ENCODE results near the gene KLHL42. TPM values are rescaled to one million over a fixed set of nuclear protein-coding genes. Genes with fewer than 3 reads are reported as not detected.

KLHL42 gene
- total and polyA plus RNA-seq, 2 donors from 2014 or later = 6.6 to 21.2 TPM

DNA sequence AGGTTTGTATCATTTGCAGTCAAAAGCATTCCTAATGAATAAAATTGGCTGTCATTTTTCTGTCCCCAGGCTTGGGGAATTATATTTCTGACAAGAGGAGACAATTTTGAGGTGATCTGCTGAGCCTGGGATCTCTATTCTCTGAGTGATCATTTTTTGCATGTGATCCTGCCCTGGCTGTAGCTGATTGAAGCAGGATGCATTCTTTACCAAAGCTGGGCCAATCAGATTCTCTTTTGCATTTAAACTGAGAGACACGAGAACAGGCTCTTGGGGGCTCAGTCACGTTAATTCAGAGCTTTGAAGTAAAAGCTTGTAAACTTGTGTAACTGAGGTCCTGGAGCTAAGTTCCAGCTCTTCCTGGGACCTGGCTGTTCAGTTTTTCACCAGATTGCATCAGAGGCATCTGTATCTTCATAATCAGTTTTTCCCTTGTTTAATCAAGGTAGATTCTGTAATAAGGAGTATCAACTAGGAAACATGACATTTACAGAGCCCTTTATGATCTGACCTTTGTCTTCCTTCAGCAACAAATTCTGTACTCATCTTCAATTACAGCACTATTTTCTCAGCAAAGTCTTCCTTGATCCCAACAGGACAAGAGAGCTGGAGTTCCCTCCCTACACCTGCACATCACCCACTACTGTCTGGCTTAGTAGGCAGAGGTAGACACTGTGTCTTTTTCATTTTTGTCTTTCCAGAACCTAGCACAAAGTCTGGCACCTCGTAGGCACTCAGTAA is 35.0 kb downstream of the KLHL42 start:
- intact Hi-C loops (cut with DNase I) = no loop called here
- DNase-seq = no peak
- Histone ChIP-seq H3K9me3 (ENCODE audit: control insufficient read depth in 2 of 3, insufficient read depth in 1 of 3, low read length in 3 of 3) (no peaks in the 10 kb centered on the region), H3K27ac (ENCODE audit: low read depth in 2 of 2, low read length in 2 of 2) (no peak overlapping the region), H3K36me3 (ENCODE audit: control insufficient read depth in 2 of 3, insufficient read depth in 3 of 3, low read length in 3 of 3) (no peaks in the 10 kb centered on the region), H3K4me1 (ENCODE audit: control insufficient read depth in 2 of 3, insufficient read depth in 2 of 3, low read depth in 1 of 3, low read length in 3 of 3) (no peaks in the 10 kb centered on the region), H3K27me3 (ENCODE audit: control insufficient read depth, insufficient read depth, low read length) (no peaks in the 10 kb centered on the region), H3K9ac (ENCODE audit: low read length in 3 of 3) (no peak overlapping the region), H3K4me3 (ENCODE audit: low read length in 3 of 3) (no peak overlapping the region)
- FAIRE-seq = no peak
- TF ChIP-seq, protein P1, sequence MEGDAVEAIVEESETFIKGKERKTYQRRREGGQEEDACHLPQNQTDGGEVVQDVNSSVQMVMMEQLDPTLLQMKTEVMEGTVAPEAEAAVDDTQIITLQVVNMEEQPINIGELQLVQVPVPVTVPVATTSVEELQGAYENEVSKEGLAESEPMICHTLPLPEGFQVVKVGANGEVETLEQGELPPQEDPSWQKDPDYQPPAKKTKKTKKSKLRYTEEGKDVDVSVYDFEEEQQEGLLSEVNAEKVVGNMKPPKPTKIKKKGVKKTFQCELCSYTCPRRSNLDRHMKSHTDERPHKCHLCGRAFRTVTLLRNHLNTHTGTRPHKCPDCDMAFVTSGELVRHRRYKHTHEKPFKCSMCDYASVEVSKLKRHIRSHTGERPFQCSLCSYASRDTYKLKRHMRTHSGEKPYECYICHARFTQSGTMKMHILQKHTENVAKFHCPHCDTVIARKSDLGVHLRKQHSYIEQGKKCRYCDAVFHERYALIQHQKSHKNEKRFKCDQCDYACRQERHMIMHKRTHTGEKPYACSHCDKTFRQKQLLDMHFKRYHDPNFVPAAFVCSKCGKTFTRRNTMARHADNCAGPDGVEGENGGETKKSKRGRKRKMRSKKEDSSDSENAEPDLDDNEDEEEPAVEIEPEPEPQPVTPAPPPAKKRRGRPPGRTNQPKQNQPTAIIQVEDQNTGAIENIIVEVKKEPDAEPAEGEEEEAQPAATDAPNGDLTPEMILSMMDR (IDR thresholded peaks at IDR 0.05; ENCODE audit: borderline replicate concordance, extremely low read depth, insufficient read depth) = no peak

DNA sequence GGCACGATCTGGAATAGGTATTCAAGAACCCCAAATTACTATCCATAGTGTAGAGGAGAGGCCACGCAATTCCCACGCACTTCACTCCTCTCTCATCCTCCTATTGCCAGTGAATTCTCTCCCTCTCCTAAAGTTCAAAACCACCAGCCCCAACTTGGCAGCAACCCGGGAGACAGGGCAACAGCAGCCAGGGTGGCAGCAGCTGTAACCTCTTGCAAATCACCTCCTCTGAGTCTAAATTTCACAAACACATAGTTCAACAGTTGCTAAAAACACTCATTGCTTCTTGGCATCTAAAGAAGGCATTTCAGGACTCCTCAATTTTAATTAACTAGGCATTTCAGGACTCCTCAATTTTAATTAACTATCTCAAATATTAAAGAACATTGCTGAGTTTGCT is 37.7 kb downstream of the KLHL42 start:
- Histone ChIP-seq H3K27ac (ENCODE audit: low read depth in 2 of 2, low read length in 2 of 2) (no peak overlapping the region), H3K27me3 (ENCODE audit: control insufficient read depth, insufficient read depth, low read length) (no peaks in the 10 kb centered on the region), H3K4me3 (ENCODE audit: low read length in 3 of 3) (no peak overlapping the region), H3K36me3 (ENCODE audit: control insufficient read depth in 2 of 3, insufficient read depth in 3 of 3, low read length in 3 of 3) (no peaks in the 10 kb centered on the region), H3K4me1 (ENCODE audit: control insufficient read depth in 2 of 3, insufficient read depth in 2 of 3, low read depth in 1 of 3, low read length in 3 of 3) (peaks cover 0 to 2% (median 0%) of the 10 kb centered on the region in 3 donors), H3K9me3 (ENCODE audit: control insufficient read depth in 2 of 3, insufficient read depth in 1 of 3, low read length in 3 of 3) (no peaks in the 10 kb centered on the region), H3K9ac (ENCODE audit: low read length in 3 of 3) (no peak overlapping the region)
- no peak for FAIRE-seq
- TF ChIP-seq, protein P1 (IDR thresholded peaks at IDR 0.05; ENCODE audit: borderline replicate concordance, extremely low read depth, insufficient read depth) = no peak
- DNase-seq = no peak
- intact Hi-C loops (cut with DNase I) = no loop called here

- TF ChIP-seq, protein P1 (IDR thresholded peaks at IDR 0.05; ENCODE audit: borderline replicate concordance, extremely low read depth, insufficient read depth) = no peak
- peaks cover 0 to 2% (median 0%) of the 10 kb centered on the region in 3 donors for H3K4me1 ChIP-seq (ENCODE audit: control insufficient read depth in 2 of 3, insufficient read depth in 2 of 3, low read depth in 1 of 3, low read length in 3 of 3)
- H3K27me3 ChIP-seq (ENCODE audit: control insufficient read depth, insufficient read depth, low read length) = no peaks in the 10 kb centered on the region
- H3K36me3 ChIP-seq (ENCODE audit: control insufficient read depth in 2 of 3, insufficient read depth in 3 of 3, low read length in 3 of 3) = no peaks in the 10 kb centered on the region
- FAIRE-seq (no peak), DNase-seq (peak in 2 of 5 donors; percentile 16 to 45)
- intact Hi-C loops (cut with DNase I) = no loop called here
- H3K4me3 ChIP-seq (ENCODE audit: low read length in 3 of 3) = no peak overlapping the region
- no peak overlapping the region for H3K27ac ChIP-seq (ENCODE audit: low read depth in 2 of 2, low read length in 2 of 2)
- no peak overlapping the region for H3K9ac ChIP-seq (ENCODE audit: low read length in 3 of 3)
- H3K9me3 ChIP-seq (ENCODE audit: control insufficient read depth in 2 of 3, insufficient read depth in 1 of 3, low read length in 3 of 3) = no peaks in the 10 kb centered on the region
Measured at GRCh38 chr12:27818401-27818918, 38.4 kb downstream of the KLHL42 start.
